B cell (primary cell): ENCODE measurements around the gene SPCS3. TPM values are rescaled to one million over a fixed set of nuclear protein-coding genes. Genes with fewer than 3 reads are reported as not detected.

Experiments used
- ATAC-seq: fragments of 200-7000 bp; cut with Tn5 transposase; one replicate; pipeline ENCODE4 v1.10.0; 2021; ENCODE audit warnings: low read depth, mild to moderate bottlenecking, moderate number of reproducible peaks, moderate library complexity
- CTCF ChIA-PET: fragments of 350-600 bp; sonication (Branson Sonifier 250); formaldehyde crosslinking; loops from one replicate; lab custom pipeline; 2021; ENCODE audit warnings: antibody characterized with exemption, inconsistent platforms; lab: Charles Lee
- POLR2A ChIA-PET: fragments of 350-600 bp; sonication (Branson Sonifier 250); formaldehyde crosslinking; loops from one replicate; lab custom pipeline; 2021; ENCODE audit warnings: antibody characterized with exemption; lab: Charles Lee
- DNase-seq: peaks from one replicate; pipeline ENCODE4 v3.0.0; 2013
- H2AFZ ChIP-seq: 2 replicates; pipeline ENCODE4 v1.6.1; 2012; ENCODE audit warnings: mild to moderate bottlenecking, low read depth, low read length; ENCODE audit not compliant: insufficient read depth, poor library complexity, severe bottlenecking
- H3K27ac ChIP-seq, 2 donors: 1 replicate in 1 of 2; 2 replicates in 1 of 2; pipeline ENCODE4 v1.5.1; 2012 to 2013; ENCODE audit warnings: low read length in 2 of 2, mild to moderate bottlenecking in 2 of 2, moderate library complexity in 1 of 2
- H3K27me3 ChIP-seq, 4 experiments: fragments of 200-600 bp in 1 of 4; sonication (generic) in 1 of 4; replicated peaks in 1 of 4; 1 replicate in 2 of 4; 2 replicates in 2 of 4; pipeline versions ENCODE4 v1.6.1 to v1.7.0; 2013 to 2016; ENCODE audit warnings: low read length in 3 of 4, mild to moderate bottlenecking in 2 of 4, mixed read lengths in 1 of 4, moderate library complexity in 1 of 4; ENCODE audit not compliant: insufficient read depth in 4 of 4, control insufficient read depth in 3 of 4; ENCODE audit errors: control extremely low read depth in 1 of 4
- H3K36me3 ChIP-seq, 2 experiments: replicated peaks in 1 of 2; 1 replicate in 1 of 2; 2 replicates in 1 of 2; pipeline versions ENCODE4 v1.6.1 to v1.7.1; 2013; ENCODE audit warnings: low read length in 1 of 2; ENCODE audit not compliant: insufficient read depth in 2 of 2, control insufficient read depth in 1 of 2; ENCODE audit errors: control extremely low read depth in 1 of 2, extremely low read depth in 1 of 2
- H3K4me1 ChIP-seq, 2 donors: fragments of 200-600 bp in 1 of 2; sonication (generic) in 1 of 2; 1 replicate in 1 of 2; 2 replicates in 1 of 2; pipeline versions ENCODE4 v1.5.1 to v1.6.1; 2013 to 2017; ENCODE audit warnings: low read length in 2 of 2; ENCODE audit not compliant: control insufficient read depth in 2 of 2, insufficient read depth in 2 of 2
- H3K4me2 ChIP-seq: replicated peaks from 2 replicates; pipeline ENCODE3; 2012; ENCODE audit warnings: mild to moderate bottlenecking, low read depth, low read length; ENCODE audit not compliant: poor library complexity, severe bottlenecking
- H3K4me3 ChIP-seq, 5 experiments: fragments of 200-600 bp in 1 of 5; sonication (generic) in 1 of 5; 1 replicate in 3 of 5; 2 replicates in 2 of 5; pipeline versions ENCODE4 v1.5.1 to v1.7.0; 2011 to 2016; ENCODE audit warnings: low read length in 4 of 5, mild to moderate bottlenecking in 4 of 5, low read depth in 2 of 5, control low read depth in 1 of 5, moderate library complexity in 1 of 5; ENCODE audit not compliant: insufficient read depth in 1 of 5; ENCODE audit errors: control extremely low read depth in 1 of 5, extremely low read depth in 1 of 5
- H3K79me2 ChIP-seq: fragments of 200-600 bp; sonication (generic); one replicate; pipeline ENCODE4 v1.6.0; 2016; ENCODE audit warnings: low read length; ENCODE audit not compliant: control insufficient read depth, insufficient read depth
- H3K9ac ChIP-seq: fragments of 200-600 bp; sonication (generic); 2 replicates; pipeline ENCODE4 v1.6.1; 2017; ENCODE audit warnings: mild to moderate bottlenecking, low read length, moderate library complexity
- H3K9me3 ChIP-seq, 3 donors: one replicate each; pipeline versions ENCODE4 v1.6.1 to v1.7.1; 2013; ENCODE audit warnings: low read length in 2 of 3; ENCODE audit not compliant: control insufficient read depth in 2 of 3, insufficient read depth in 1 of 3; ENCODE audit errors: control extremely low read depth in 1 of 3
- H4K20me1 ChIP-seq: 2 replicates; pipeline ENCODE4 v1.6.0; 2012; ENCODE audit warnings: mild to moderate bottlenecking, low read length; ENCODE audit not compliant: insufficient read depth, control insufficient read depth, poor library complexity, severe bottlenecking
- H3K27ac Mint-ChIP-seq: one replicate; pipeline ENCODE4 v1.8.0; 2021; ENCODE audit warnings: mixed read lengths
- H3K27me3 Mint-ChIP-seq: one replicate; pipeline ENCODE4 v1.8.0; 2021; ENCODE audit warnings: mixed read lengths
- H3K4me1 Mint-ChIP-seq: one replicate; pipeline ENCODE4 v1.8.0; 2021; ENCODE audit warnings: mixed read lengths
- H3K4me3 Mint-ChIP-seq: one replicate; pipeline ENCODE4 v1.8.0; 2021; ENCODE audit warnings: mixed read lengths
- H3K9me3 Mint-ChIP-seq: one replicate; pipeline ENCODE4 v1.8.0; 2022; ENCODE audit warnings: mixed read lengths; ENCODE audit not compliant: insufficient read depth
- EZH2 ChIP-seq: IDR thresholded peaks from 2 replicates; pipeline ENCODE4 v1.6.1; 2012; ENCODE audit warnings: borderline replicate concordance, low read depth, mild to moderate bottlenecking, moderate library complexity, low read length; ENCODE audit not compliant: insufficient read depth, poor library complexity, severe bottlenecking
- WGBS: methylation state at CpG from one replicate; pipeline ENCODE4 v1.1.5; 2013; ENCODE audit warnings: missing lambda C conversion rate; ENCODE audit not compliant: insufficient coverage; 5-methylcytosine and 5-hydroxymethylcytosine counted together
- intact Hi-C: fragments of 100-400 bp; cut with micrococcal nuclease; formaldehyde crosslinking; loops from one replicate; pipeline ENCODE4 v1.10.0; 2022
- polyA plus RNA-seq: library from polyadenylated mRNA; depleted of rRNA; stranded (reverse); fragments of >200 nt; gene quantifications from 2 replicates; pipeline ENCODE4 v1.2.3, GENCODE V29; 2012
- total RNA-seq, 2 donors: library from RNA; stranded (reverse); fragments of 120-200 nt in 1 of 2; gene quantifications; 1 replicate in 1 of 2; 2 replicates in 1 of 2; pipeline versions ENCODE4 v1.2.3 to v1.2.4, GENCODE V29; 2013 to 2022
- TF ChIP-seq, protein P1 (sequence below): fragments of 200-600 bp; IDR thresholded peaks from one replicate; pipeline ENCODE4 v1.8.0; 2022; ENCODE audit warnings: antibody characterized with exemption, mild to moderate bottlenecking

Gene SPCS3
- total and polyA plus RNA-seq, 2 donors (not counting 1 experiment from before 2014, with no cell fraction given), result 27.8 to 92.4 TPM

DNA sequence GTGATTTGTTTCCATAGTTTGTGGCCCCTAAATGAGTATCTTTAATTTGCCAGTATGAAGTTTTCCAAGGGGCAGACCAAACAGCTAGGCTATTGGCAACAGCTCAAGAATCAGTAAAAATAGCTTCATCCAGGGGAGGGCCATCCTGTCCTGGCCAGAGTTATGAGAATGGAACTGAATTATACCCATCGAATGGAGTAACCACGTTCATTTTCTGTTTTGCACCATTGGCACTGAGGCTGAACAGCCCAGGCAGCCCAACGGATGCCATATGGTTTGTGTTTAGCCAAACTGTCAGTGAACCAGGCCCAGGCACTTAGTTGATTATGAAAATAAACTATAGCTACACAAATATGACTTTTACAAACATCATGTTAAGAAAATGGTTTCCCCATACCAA lies 33.0 kb upstream of the SPCS3 start:
- no peaks in the 10 kb centered on the region for H3K9me3 ChIP-seq
- no peak overlapping the region for H3K4me3 Mint-ChIP-seq
- no peak overlapping the region for H3K4me3 ChIP-seq
- no peak overlapping the region for H3K27ac Mint-ChIP-seq
- H3K27me3 Mint-ChIP-seq, result peaks cover 8% of the 10 kb centered on the region
- DNase-seq, result no peak
- H3K79me2 ChIP-seq, result no peaks in the 10 kb centered on the region
- no peak overlapping the region for H3K9ac ChIP-seq
- no peak for TF ChIP-seq EZH2
- TF ChIP-seq, protein P1, sequence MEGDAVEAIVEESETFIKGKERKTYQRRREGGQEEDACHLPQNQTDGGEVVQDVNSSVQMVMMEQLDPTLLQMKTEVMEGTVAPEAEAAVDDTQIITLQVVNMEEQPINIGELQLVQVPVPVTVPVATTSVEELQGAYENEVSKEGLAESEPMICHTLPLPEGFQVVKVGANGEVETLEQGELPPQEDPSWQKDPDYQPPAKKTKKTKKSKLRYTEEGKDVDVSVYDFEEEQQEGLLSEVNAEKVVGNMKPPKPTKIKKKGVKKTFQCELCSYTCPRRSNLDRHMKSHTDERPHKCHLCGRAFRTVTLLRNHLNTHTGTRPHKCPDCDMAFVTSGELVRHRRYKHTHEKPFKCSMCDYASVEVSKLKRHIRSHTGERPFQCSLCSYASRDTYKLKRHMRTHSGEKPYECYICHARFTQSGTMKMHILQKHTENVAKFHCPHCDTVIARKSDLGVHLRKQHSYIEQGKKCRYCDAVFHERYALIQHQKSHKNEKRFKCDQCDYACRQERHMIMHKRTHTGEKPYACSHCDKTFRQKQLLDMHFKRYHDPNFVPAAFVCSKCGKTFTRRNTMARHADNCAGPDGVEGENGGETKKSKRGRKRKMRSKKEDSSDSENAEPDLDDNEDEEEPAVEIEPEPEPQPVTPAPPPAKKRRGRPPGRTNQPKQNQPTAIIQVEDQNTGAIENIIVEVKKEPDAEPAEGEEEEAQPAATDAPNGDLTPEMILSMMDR, result no peak
- CTCF ChIA-PET, result no interaction called here
- H3K27me3 ChIP-seq, result no peaks in the 10 kb centered on the region
- H3K27ac ChIP-seq, result no peak overlapping the region
- WGBS, result 88% methylated on average over 2 of the region's 3 CpGs
- no peak overlapping the region for H2AFZ ChIP-seq
- no peak for ATAC-seq
- intact Hi-C loops, result no loop called here
- H3K4me2 ChIP-seq, result no peak overlapping the region
- POLR2A ChIA-PET, result no interaction called here
- no peaks in the 10 kb centered on the region for H3K4me1 ChIP-seq
- H3K36me3 ChIP-seq, result no peaks in the 10 kb centered on the region
- H3K4me1 Mint-ChIP-seq, result no peaks in the 10 kb centered on the region
- no peaks in the 10 kb centered on the region for H4K20me1 ChIP-seq
- H3K9me3 Mint-ChIP-seq, result no peaks in the 10 kb centered on the region

DNA sequence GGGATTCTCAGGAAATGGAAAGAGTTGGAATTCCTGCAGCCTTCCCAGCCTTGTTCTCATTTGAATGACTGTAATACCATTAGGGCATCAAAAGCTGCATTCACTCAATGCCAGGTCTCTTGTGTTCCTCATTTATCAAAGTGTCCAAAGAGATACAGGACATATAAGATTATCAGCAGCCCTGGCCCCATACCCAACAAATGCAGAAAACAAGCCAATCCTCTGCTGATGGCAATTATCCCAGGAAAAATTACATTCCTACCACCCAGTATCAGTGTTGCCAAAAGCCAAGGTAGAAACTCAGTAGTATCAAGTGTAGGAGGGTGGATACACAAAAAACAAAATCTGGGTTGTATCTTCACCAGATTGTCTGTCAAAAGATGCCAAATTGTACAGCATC lies 32.2 kb upstream of the SPCS3 start:
- Mint-ChIP-seq H3K27me3 (peaks cover 8% of the 10 kb centered on the region), H3K27ac (no peak overlapping the region), H3K9me3 (no peaks in the 10 kb centered on the region), H3K4me3 (no peak overlapping the region), H3K4me1 (no peaks in the 10 kb centered on the region)
- no peaks in the 10 kb centered on the region for H4K20me1 ChIP-seq
- H3K4me3 ChIP-seq, result no peak overlapping the region
- no peaks in the 10 kb centered on the region for H3K9me3 ChIP-seq
- ChIA-PET POLR2A (no interaction called here), CTCF (no interaction called here)
- no peaks in the 10 kb centered on the region for H3K36me3 ChIP-seq
- no peak for DNase-seq
- H3K4me1 ChIP-seq, result no peaks in the 10 kb centered on the region
- intact Hi-C loops, result no loop called here
- TF ChIP-seq EZH2, result no peak
- TF ChIP-seq, protein P1, result no peak
- H3K9ac ChIP-seq, result no peak overlapping the region
- H3K4me2 ChIP-seq, result no peak overlapping the region
- H2AFZ ChIP-seq, result no peak overlapping the region
- H3K27ac ChIP-seq, result no peak overlapping the region
- H3K27me3 ChIP-seq, result no peaks in the 10 kb centered on the region
- ATAC-seq, result no peak
- no peaks in the 10 kb centered on the region for H3K79me2 ChIP-seq
